HG03097 (cell line): ENCODE results near the gene FAM193A.

Experiments
- ATAC-seq: cut with Tn5 transposase; IDR thresholded peaks from one replicate; pipeline ENCODE4 v1.9.1; 2021; ENCODE audit not compliant: unreplicated experiment, low FRiP score

The FAM193A gene, protein sequence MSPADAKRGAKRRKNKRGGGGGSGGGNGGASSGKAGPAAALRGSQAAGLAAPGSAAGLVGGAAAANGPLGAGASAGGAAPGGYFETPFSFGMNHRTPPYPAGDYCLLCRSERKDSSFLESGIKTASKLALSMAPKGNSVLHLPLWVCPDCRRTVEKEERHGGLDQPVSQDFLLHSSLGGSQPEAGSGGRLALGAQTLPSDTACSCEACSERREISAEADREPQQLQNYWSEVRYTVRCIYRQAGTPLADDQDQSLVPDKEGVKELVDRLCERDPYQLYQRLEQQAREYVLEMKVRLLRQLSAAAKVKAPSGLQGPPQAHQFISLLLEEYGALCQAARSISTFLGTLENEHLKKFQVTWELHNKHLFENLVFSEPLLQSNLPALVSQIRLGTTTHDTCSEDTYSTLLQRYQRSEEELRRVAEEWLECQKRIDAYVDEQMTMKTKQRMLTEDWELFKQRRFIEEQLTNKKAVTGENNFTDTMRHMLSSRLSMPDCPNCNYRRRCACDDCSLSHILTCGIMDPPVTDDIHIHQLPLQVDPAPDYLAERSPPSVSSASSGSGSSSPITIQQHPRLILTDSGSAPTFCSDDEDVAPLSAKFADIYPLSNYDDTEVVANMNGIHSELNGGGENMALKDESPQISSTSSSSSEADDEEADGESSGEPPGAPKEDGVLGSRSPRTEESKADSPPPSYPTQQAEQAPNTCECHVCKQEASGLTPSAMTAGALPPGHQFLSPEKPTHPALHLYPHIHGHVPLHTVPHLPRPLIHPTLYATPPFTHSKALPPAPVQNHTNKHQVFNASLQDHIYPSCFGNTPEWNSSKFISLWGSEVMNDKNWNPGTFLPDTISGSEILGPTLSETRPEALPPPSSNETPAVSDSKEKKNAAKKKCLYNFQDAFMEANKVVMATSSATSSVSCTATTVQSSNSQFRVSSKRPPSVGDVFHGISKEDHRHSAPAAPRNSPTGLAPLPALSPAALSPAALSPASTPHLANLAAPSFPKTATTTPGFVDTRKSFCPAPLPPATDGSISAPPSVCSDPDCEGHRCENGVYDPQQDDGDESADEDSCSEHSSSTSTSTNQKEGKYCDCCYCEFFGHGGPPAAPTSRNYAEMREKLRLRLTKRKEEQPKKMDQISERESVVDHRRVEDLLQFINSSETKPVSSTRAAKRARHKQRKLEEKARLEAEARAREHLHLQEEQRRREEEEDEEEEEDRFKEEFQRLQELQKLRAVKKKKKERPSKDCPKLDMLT (N-terminal part only)

DNA sequence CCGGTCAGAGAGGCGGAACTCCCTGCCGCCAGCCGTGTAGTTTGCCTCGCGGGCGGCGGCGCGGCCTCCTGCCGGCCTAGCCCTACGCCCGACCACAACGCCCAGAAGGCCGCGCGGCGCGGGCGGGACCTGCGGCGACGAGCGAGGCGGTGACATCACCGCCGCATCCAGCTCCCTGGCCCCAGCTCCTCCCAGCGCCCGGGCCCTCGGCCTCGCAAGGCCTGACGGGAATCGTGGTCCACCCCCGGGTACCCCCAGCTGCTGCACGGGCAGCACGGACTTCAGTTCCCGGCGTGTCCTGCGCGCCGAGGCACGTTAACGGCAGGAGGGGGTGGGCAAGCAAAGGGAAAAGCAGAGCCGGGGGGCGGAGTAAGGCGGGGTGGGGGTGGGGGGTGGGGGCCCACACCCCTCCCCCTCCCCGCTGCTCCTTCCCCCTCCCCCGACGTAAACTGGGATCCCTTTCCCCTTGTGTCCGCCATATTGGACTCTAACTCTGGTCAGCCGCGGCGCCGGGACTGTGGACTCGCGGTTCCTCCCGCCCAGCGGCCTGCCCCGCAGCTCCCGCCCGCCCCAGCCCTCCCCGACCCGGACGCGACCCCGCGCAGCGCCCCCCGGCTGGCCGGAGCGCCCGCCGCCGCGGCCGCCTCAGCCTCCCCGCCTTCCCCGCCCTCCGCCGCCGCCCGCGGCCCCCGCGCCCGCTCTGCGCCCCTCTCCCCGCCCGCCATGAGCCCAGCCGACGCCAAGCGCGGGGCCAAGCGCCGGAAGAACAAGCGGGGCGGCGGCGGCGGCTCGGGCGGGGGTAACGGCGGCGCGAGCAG, at the start of gene FAM193A:
Gene FAM193A (plus strand): TSS at position 455 of the 818 bp plus-strand sequence. CDS start 269 bp downstream, at position 724.
- peak; percentile 90 for ATAC-seq

DNA sequence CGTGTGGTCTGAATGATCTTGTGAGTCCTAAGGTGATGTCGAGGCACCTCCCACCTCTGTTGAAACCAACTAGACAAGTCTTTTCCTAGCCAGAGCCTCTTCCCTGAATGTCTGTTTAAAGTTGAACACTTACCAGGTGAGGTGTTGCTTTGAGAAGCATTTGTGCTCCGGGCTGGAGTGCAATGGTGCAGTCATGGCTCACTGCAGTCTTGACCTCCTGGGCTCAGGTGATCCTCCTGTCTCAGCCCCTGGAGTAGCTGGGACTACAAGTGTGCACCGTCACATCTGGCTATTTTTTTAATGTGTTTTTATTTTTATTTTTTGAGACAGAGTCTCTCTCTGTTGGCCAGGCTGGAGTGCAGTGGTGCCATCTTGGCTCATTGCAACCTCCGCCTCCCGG, 49.5 kb upstream of the FAM193A start:
- no peak for ATAC-seq

DNA sequence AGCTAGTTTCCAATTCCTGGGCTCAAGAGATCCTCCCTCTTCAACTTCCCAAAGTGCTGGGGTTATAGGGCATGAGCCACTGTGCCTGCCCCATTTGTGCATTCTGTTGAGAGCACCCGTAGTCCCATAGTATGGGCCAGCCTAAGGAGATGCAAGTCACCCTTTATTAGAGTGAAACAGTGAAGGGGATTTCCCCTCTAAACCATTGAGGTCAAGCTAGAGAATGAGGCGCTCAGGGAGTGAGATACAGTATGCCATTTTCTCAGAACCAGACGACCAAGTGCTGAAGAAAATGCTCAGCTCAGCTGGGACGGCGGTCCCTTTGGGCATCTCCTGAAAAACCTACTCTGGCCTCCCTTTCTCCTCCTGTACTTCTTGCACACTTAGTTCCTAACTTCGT, 48.8 kb upstream of the FAM193A start:
- peak; percentile 43 for ATAC-seq

DNA sequence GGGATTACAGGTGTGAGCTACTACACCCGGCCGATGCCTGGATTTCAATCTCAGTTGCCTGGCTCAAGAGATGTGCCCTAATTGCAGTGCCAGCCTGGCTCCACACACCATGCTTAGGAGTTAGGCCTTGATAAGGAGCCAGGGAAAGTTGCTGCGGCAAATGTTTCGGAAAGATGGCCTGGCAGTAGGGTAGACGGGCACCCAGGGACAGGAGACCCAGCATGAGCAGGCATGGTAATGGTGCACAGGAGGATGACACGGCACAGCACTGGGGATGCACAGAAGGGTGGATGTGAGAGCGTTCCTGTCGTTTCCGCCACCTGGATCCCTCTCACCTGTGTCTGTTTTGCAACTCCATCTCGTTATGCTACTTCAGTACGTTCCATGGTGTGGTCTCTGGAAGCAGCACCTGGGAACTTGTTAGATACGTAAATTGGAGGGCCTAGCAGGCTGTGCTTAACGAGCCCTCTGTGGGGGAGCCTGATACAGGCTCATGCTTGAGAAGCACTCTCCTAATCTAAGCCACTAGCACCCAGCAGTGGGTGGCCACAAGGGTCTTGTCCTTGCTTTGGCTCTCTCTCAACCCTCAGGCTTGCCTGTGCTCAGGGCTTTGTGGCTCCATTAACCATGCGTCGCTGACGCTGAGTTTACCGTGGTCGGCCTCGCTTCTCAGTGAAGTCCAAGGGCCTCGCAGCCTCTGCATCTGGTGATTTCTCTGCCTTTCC, 47.2 kb upstream of the FAM193A start:
- ATAC-seq: no peak

DNA sequence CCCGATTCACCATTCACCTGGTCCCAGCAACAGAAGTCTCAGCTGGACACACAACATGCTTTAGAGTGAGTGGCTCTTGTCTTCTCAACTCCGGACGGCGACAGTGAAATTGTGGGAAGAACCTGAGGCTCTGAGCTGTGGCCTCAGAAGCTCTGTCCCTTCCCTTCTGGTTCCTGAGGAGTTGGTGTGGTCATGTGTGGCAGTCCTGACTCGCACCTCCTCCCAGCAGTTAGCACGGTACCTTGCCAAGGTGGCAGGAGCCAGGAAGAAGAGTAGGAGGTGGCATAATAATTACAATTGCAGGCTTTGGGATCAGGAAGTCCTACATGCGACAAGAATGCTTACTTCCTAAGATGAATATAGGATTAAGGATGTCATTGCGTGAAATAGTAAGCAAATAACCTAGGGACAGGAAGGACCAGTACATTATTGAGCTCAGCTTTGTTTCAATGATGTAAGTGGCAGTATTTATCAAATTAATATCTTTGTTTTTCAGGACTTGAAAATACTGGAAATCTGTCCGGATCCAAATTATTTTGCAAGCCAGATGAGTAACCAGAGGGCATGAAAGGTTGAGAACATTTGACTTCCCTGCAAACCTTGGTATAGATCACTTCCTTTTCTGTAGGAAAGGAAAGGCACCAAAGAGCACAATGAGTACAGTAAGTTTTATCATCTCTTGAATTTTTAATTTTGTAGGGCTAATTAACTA, 46.5 kb upstream of the FAM193A start:
- no peak for ATAC-seq

DNA sequence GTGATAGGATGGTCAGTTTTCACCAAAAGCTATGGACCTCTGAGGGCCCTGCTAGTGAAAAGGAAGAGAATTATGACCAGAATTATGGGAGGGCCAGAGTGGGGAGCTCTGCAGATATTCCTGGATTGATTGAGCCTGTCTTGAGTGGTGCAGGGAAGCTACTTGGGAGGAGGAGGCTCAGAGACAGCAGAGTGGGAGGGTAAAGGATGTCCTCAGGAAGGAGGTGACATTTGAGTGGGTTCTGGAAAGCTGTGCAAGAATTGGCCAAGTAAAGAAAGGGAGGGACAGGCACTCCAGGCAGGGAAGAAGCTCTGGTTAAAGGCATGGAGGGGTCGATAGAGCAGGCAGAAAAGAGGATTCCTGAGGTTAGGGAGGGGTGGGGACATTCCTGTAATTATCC, 43.5 kb upstream of the FAM193A start:
- no peak for ATAC-seq

DNA sequence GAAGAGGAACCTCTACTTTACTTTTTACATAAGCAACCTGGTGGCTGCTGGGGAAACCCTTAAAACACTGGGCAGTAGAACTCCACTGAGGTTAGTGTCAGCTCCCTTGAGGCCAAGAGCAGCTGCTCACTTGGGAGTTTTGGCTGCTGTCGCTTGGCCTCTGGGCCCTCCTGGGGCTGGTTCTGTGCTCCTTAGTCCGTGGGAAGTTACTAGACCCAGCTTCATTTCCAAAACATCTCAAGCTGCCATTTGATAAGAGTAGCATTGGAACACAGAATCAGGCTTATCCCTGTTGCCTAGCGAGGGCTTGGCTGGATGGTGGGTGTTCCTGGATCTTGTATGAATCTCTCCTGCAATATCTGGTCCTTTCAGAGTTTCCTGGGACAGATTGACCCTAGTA, 41.5 kb upstream of the FAM193A start:
- ATAC-seq: no peak

DNA sequence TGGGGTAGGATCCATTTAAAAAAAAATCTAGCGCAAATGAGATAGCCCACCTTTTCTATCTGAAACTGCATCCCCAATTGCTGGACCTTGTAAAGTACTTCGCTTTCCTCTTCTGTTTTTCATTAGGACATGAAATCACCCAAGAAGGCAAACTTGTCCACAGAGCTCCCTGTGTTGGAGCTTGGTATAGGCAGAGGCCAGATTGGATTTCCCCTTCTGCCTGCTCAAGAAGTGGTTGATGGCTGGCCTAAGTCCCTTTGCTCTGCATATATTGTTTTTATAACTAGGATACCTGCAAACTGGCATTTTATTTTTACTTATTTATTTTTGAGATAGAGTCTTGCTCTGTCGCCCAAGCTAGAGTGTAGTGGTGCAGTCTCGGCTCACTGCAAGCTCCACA, 39.1 kb upstream of the FAM193A start:
- no peak for ATAC-seq

DNA sequence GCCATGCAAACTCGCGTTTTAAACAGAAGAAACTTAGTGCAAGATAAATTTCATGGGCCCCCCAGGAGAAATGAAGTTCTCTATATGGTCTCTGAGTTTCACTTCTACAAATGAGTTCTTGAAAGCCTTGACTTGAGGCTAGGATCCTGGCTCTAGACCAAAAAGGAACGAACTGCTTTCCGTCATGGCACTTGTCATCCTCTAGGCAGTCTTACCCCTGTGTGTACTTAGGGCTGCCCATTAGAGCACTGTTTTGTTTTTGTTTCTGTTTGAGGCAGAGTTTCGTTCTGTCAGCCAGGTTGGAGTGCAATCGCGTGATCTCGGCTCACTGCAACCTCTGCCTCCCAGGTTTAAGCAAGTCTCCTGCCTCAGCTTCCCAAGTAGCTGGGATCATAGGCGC, 38.5 kb upstream of the FAM193A start:
- ATAC-seq: peak; percentile 69

DNA sequence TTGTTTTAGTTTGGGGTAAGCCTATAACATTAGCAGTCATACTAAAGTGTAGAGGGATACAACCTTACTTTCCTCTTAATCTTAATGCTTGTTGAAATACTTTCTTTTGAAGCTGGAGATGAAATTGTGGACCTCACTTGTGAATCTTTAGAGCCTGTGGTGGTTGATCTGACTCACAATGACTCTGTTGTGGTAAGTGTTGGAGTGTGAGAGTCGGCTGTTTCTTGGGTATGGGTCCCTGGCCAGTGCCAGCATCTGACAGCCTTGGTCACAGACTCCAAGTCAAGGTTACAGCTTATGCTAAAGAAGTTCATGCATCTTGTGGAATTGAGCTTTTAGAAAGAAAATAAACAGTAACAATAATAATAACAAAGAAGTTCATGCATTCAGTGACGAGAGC, 35.9 kb upstream of the FAM193A start:
- ATAC-seq: no peak

DNA sequence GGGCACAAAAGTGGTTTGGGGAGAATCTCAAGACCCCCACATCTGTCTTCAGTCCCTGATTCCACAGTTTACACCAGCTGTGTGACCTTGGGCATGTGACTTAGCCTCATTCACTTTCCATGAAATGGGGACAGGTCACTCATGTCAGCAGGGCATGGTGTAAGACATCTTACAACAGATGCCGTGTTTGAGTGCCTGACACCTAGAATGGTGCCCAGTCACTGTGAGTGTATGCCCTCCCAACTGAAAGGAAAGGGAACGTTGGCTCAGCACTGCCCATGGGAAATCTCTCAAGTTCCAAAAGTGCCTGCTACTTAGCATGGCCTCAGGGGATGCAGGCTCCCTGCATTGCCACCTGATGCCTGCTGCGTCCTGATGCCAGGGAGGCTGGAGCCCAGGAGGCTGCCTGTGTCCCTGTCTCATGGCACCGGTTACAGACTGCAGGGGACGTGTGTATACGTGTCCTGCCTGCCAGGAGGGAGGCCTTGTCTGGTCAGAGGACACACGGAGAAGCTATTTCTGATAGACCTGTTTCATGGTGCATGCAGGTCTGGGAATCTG, 35.3 kb upstream of the FAM193A start:
- ATAC-seq: no peak

DNA sequence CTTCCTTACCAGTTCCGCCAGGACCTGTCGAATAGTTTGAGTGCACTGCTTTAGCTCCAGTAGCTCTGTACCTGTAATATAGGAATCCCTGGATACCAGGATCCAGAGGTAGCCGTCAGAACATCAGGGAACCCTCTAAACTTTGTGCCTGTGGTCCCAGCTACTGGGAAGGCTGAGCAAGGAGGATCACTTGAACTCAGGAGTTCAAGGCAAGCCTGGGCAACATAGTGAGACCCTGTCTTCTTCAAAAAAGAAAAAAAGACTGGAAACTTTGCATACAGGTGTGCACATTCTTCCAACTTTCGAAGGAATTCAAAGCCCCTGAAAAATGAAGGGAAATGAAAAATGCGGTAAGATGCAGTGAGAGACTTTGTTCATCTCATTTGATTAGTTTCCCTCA, 32.6 kb upstream of the FAM193A start:
- ATAC-seq: no peak

DNA sequence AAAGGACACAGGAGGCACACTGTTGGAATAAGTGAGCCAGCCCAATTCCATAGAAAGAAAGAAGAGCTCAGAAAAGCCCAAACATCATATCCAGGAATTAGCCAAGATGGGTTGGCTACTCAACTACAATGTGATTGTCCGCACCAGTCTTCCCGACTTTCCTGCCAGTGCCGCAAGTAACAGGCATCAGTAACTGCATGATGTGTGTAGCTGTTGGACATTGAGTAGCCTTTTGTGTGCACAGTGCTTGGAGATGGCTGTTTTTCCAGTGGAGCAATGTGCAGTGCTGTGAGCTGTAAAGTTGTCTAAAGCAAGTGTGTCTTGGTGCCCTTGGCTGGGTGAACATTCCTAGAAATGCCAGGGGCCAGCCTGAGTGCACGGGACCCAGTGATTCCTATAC, 29.2 kb upstream of the FAM193A start:
- no peak for ATAC-seq

DNA sequence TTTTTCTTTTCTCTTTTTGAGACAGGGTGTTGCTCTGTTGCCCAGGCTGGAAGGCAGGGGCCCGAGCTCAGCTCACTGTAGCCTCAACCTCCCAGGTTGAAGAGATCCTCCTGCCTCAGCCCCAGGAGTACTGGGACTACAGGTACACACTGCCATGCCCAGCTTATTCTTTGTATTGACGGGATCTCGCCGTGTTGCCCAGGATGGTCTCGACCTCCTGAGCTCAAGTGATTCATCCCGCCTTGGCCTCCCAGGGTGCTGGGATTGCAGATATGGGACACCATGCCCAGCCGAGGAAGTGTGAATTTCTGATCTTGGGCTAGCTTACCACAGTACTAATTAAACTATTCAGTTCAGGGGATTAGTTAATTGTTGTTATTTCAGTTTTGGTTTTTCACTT, 28.6 kb upstream of the FAM193A start:
- ATAC-seq: no peak

DNA sequence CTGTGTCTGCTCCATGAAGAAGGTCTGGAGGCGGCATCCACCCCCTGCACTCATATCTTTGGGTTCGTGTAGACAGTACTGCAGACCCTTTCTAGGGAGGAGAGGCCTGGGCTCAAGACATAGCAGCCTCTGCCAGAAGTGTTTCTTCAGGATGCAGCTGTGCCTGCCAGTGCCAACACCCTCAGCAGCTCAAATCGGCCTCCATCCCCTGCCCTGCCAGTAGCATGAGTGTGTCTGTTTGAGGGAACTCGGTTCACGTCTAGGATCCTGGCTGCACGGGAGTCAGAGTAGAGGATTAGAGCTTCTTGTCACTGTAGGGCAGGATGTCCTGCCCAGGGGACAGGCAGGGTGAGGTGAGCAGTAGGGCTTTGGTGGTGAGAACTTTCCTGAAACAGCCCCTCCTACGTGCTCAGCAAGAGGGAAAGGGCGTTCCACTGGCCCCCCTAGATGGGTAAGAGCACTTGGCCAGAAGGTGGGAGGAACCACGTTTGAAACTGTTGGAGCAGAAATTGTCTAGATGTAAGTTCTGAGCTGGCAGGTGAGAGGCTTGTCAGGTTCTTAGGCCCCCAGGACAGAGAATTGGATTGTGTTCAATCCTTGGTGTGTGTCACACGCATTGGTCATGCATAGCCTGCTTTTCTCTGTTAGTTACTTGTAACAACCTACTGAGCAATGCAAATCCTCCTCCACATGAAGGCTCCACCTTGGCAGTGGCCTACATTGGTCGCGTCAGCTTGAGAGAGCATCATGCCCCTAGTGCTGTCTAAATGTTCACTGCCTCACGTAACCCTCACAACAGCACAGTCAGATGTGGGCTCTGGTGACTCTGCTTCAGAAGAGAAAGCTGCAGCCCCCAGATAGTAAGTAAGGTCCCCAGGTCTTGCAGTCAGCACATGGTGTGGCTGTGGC, 25.8 kb upstream of the FAM193A start:
- no peak for ATAC-seq

DNA sequence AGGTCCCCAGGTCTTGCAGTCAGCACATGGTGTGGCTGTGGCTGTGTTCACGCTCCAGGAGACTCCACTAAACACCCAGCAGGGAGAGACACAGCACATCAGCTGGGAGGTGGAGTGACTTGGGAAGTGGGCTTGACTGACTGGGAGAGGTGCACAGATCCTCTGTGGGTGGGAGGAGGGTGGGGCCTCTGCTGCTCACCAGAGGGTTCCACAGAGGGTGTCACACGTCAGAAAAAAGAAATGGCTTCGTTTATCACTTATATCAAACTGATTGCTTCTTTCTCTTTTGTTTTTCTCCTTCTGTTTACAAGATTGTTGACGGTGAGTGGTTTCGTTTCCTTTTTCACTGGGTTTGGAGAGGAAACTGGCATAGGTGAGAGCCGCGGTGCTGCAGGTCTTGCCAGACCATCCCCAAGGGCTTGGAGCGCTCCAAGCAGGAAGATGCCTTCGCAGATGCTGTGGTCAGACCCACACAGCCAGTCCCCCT, 24.8 kb upstream of the FAM193A start:
- ATAC-seq: no peak

DNA sequence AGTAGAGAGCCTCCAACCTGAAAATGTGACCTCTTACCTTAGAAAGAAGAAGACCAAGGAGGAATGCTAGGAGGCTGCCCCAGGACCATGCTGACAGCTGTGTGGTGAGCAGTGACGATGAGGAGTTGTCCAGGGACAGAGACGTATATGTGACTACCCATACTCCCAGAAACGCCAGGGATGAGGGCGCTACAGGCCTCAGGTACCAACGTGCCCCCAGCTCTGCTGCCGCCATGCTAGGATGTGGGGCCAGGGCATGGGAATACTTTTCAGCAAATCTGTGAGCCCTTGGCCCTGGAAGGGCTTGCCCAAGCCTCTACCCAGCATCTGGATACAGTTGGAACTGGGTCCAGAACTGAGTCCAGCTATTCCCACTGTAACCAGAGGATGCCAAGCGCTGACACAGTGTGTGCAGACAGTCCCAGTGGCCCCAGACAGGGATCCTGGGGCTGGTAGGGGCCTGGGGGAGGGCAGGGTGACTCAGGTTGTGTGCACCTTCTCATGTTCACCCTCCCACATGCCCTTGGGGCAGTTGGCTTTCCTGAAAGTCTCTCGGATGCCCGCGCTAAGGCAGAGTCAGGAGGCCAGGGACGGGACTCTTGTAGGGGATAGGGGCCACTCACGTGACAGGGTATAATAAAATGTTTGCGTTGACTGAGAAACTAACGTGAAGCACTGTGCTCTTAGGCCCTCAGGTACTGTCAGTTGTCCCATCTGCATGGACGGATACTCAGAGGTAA, 23.9 kb upstream of the FAM193A start:
- no peak for ATAC-seq
